ENCODE results near the gene POLR3F. TPM values are rescaled to one million over a fixed set of nuclear protein-coding genes. Genes with fewer than 3 reads are reported as not detected.

Gene POLR3F
- total and polyA plus RNA-seq, 2 donors from 2014 or later = 8.9 to 10.6 TPM

- Histone ChIP-seq H3K9me3 (ENCODE audit: control insufficient read depth in 2 of 3, insufficient read depth in 1 of 3, low read length in 3 of 3) (no peaks in the 10 kb centered on the region), H3K9ac (ENCODE audit: low read length in 3 of 3) (peak within 1 kb of the TSS; percentile 87 to 93 (median 89)), H3K27ac (ENCODE audit: low read depth in 2 of 2, low read length in 2 of 2) (peak within 1 kb of the TSS; percentile 98 to 100), H3K27me3 (ENCODE audit: control insufficient read depth, insufficient read depth, low read length) (no peaks in the 10 kb centered on the region), H3K36me3 (ENCODE audit: control insufficient read depth in 2 of 3, insufficient read depth in 3 of 3, low read length in 3 of 3) (peaks cover 0 to 3% (median 0%) of the 10 kb centered on the region in 3 donors), H3K4me1 (ENCODE audit: control insufficient read depth in 2 of 3, insufficient read depth in 2 of 3, low read depth in 1 of 3, low read length in 3 of 3) (peaks cover 0 to 7% (median 0%) of the 10 kb centered on the region in 3 donors), H3K4me3 (ENCODE audit: low read length in 3 of 3) (peak within 1 kb of the TSS; percentile 92 to 98 (median 98))
- FAIRE-seq (peak; percentile 82), DNase-seq (peak; percentile 97 to 99 (median 98))
- intact Hi-C loops (cut with DNase I) = no loop called here
- TF ChIP-seq CTCF (IDR thresholded peaks at IDR 0.05; ENCODE audit: borderline replicate concordance, extremely low read depth, insufficient read depth) = peak; percentile 3
Measured at GRCh38 chr20:18507218-18508191, 40.3 kb downstream of the POLR3F start, which contains the start of gene SEC23B. TSS of gene SEC23B (plus strand) at chr20:18507940. CDS start at chr20:18510836, 2,896 bp downstream.

GRCh38 chr20:18511571-18511970, 44.4 kb downstream of the POLR3F start:
- intact Hi-C loops (cut with DNase I) = no loop called here
- no peak for TF ChIP-seq CTCF (IDR thresholded peaks at IDR 0.05; ENCODE audit: borderline replicate concordance, extremely low read depth, insufficient read depth)
- H3K27me3 ChIP-seq (ENCODE audit: control insufficient read depth, insufficient read depth, low read length) = no peaks in the 10 kb centered on the region
- FAIRE-seq = no peak
- no peak overlapping the region for H3K27ac ChIP-seq (ENCODE audit: low read depth in 2 of 2, low read length in 2 of 2)
- no peak overlapping the region for H3K4me3 ChIP-seq (ENCODE audit: low read length in 3 of 3)
- peaks cover 0 to 7% (median 0%) of the 10 kb centered on the region in 3 donors for H3K4me1 ChIP-seq (ENCODE audit: control insufficient read depth in 2 of 3, insufficient read depth in 2 of 3, low read depth in 1 of 3, low read length in 3 of 3)
- no peaks in the 10 kb centered on the region for H3K9me3 ChIP-seq (ENCODE audit: control insufficient read depth in 2 of 3, insufficient read depth in 1 of 3, low read length in 3 of 3)
- no peak for DNase-seq
- peaks cover 0 to 8% (median 0%) of the 10 kb centered on the region in 3 donors for H3K36me3 ChIP-seq (ENCODE audit: control insufficient read depth in 2 of 3, insufficient read depth in 3 of 3, low read length in 3 of 3)
- no peak overlapping the region for H3K9ac ChIP-seq (ENCODE audit: low read length in 3 of 3)

- no peaks in the 10 kb centered on the region for H3K27me3 ChIP-seq (ENCODE audit: control insufficient read depth, insufficient read depth, low read length)
- no peak overlapping the region for H3K9ac ChIP-seq (ENCODE audit: low read length in 3 of 3)
- FAIRE-seq (no peak), DNase-seq (no peak)
- peaks cover 0 to 8% (median 0%) of the 10 kb centered on the region in 3 donors for H3K36me3 ChIP-seq (ENCODE audit: control insufficient read depth in 2 of 3, insufficient read depth in 3 of 3, low read length in 3 of 3)
- peaks cover 0 to 3% (median 0%) of the 10 kb centered on the region in 3 donors for H3K4me1 ChIP-seq (ENCODE audit: control insufficient read depth in 2 of 3, insufficient read depth in 2 of 3, low read depth in 1 of 3, low read length in 3 of 3)
- H3K4me3 ChIP-seq (ENCODE audit: low read length in 3 of 3) = no peak overlapping the region
- H3K27ac ChIP-seq (ENCODE audit: low read depth in 2 of 2, low read length in 2 of 2) = no peak overlapping the region
- H3K9me3 ChIP-seq (ENCODE audit: control insufficient read depth in 2 of 3, insufficient read depth in 1 of 3, low read length in 3 of 3) = no peaks in the 10 kb centered on the region
- intact Hi-C loops (cut with DNase I) = no loop called here
- no peak for TF ChIP-seq CTCF (IDR thresholded peaks at IDR 0.05; ENCODE audit: borderline replicate concordance, extremely low read depth, insufficient read depth)
Measured at GRCh38 chr20:18513208-18513607, 46.0 kb downstream of the POLR3F start.
